Hepatocyte (in vitro differentiated cells): ENCODE measurements around the gene PRDX6.

Experiments
- CTCF ChIP-seq: fragments of 200-600 bp; sonication (generic); IDR thresholded peaks from 2 replicates; pipeline ENCODE4 v1.5.1; 2016; ENCODE audit warnings: antibody characterized with exemption, mild to moderate bottlenecking; ENCODE audit not compliant: poor library complexity
- EZH2 ChIP-seq: fragments of 200-600 bp; sonication (generic); IDR thresholded peaks from 2 replicates; pipeline ENCODE4 v1.6.1; 2016; ENCODE audit warnings: antibody characterized with exemption, mild to moderate bottlenecking, borderline replicate concordance

GRCh38 chr1:173489149-173489600, 12.0 kb downstream of the PRDX6 start:
- no peak for TF ChIP-seq CTCF
- TF ChIP-seq EZH2, result no peak
